ENCODE data around the gene PAK5.

PAK5 gene

GRCh38 chr20:9578594-9578993 lies 260.3 kb downstream of the PAK5 start:
- no peak for DNase-seq (ENCODE audit: insufficient read length, low spot score)

GRCh38 chr20:9577397-9577796 lies 261.5 kb downstream of the PAK5 start:
- no peak for TF ChIP-seq CTCF (IDR thresholded peaks at IDR 0.05; ENCODE audit: insufficient read depth, missing control alignments)
- DNase-seq (ENCODE audit: insufficient read length, low spot score) (no peak), FAIRE-seq (no peak)

More at GRCh38 chr20:9578594-9578993, 260.3 kb downstream of the PAK5 start:
- no peak for TF ChIP-seq CTCF (IDR thresholded peaks at IDR 0.05; ENCODE audit: insufficient read depth, missing control alignments)
- FAIRE-seq: no peak

- no peak for TF ChIP-seq CTCF (IDR thresholded peaks at IDR 0.05; ENCODE audit: insufficient read depth, missing control alignments)
- no peak for FAIRE-seq
- DNase-seq (ENCODE audit: insufficient read length, low spot score): no peak
These were observed 262.2 kb downstream of the PAK5 start for GRCh38 chr20:9576695-9577094.

- FAIRE-seq: no peak
- TF ChIP-seq CTCF (IDR thresholded peaks at IDR 0.05; ENCODE audit: insufficient read depth, missing control alignments): no peak
- no peak for DNase-seq (ENCODE audit: insufficient read length, low spot score)
These were observed 263.0 kb downstream of the PAK5 start for GRCh38 chr20:9575836-9576235.

- no peak for FAIRE-seq
- no peak for DNase-seq (ENCODE audit: insufficient read length, low spot score)
- no peak for TF ChIP-seq CTCF (IDR thresholded peaks at IDR 0.05; ENCODE audit: insufficient read depth, missing control alignments)
These were observed 264.1 kb downstream of the PAK5 start for GRCh38 chr20:9574776-9575175.

- TF ChIP-seq CTCF (IDR thresholded peaks at IDR 0.05; ENCODE audit: insufficient read depth, missing control alignments): no peak
- FAIRE-seq: no peak
- no peak for DNase-seq (ENCODE audit: insufficient read length, low spot score)
These were observed 264.7 kb downstream of the PAK5 start for GRCh38 chr20:9574181-9574580.

- DNase-seq (ENCODE audit: insufficient read length, low spot score) (no peak), FAIRE-seq (no peak)
- TF ChIP-seq CTCF (IDR thresholded peaks at IDR 0.05; ENCODE audit: insufficient read depth, missing control alignments): no peak
These were observed 265.3 kb downstream of the PAK5 start for GRCh38 chr20:9573335-9574151.
